ENCODE measurements around the gene DENND11.

The DENND11 gene, protein sequence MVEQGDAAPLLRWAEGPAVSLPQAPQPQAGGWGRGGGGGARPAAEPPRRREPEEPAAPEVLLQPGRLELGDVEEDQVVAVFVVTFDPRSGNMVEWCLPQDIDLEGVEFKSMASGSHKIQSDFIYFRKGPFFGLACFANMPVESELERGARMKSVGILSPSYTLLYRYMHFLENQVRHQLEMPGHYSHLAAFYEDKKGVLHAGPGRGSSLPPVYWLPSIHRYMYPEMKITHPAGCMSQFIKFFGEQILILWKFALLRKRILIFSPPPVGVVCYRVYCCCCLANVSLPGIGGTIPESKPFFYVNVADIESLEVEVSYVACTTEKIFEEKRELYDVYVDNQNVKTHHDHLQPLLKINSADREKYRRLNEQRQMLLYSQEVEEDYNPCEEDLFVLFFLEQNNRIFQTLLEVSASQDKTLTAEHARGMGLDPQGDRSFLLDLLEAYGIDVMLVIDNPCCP

GRCh38 chr7:141702047-141702567, at the start of gene DENND11:
DENND11 (minus strand) TSS chr7:141702166; CDS start chr7:141702153, 13 bp downstream.
- H3K9me3 Mint-ChIP-seq (ENCODE audit: low read depth) = no peaks in the 10 kb centered on the region
- H3K4me1 Mint-ChIP-seq (ENCODE audit: low read depth) = peaks cover 42% of the 10 kb centered on the region
- H3K4me3 Mint-ChIP-seq = peak within 1 kb of the TSS; percentile 92
- peaks cover 3% of the 10 kb centered on the region for H3K36me3 Mint-ChIP-seq
- H3K27me3 Mint-ChIP-seq = no peaks in the 10 kb centered on the region
- peak within 1 kb of the TSS; percentile 84 for H3K27ac Mint-ChIP-seq

DNA sequence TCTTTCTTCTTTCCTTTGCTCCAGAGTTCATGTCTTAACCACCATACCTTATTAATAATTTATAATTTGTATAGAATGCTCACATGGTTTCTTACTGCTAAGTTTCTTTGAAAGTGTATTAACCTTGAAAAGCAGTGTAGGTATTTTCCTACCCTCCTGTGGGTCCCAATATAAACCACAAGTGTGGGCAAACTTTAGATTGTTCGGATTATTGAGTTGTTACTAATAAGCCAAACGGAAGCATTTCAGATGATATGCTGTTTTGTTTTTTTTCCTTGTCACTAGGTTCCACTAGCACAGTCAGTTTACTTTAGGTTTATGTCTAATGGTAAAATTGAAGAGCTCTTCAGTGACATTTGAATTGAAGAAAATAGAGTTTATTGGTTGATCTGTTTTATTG, 46.4 kb upstream of the DENND11 start:
- H3K4me3 Mint-ChIP-seq = no peak overlapping the region
- peaks cover 37% of the 10 kb centered on the region for H3K36me3 Mint-ChIP-seq
- no peak overlapping the region for H3K27ac Mint-ChIP-seq
- H3K27me3 Mint-ChIP-seq = no peaks in the 10 kb centered on the region
- peaks cover 8% of the 10 kb centered on the region for H3K4me1 Mint-ChIP-seq (ENCODE audit: low read depth)
- peaks cover 15% of the 10 kb centered on the region for H3K9me3 Mint-ChIP-seq (ENCODE audit: low read depth)

GRCh38 chr7:141744131-141744530, 42.2 kb upstream of the DENND11 start:
- peaks cover 13% of the 10 kb centered on the region for H3K36me3 Mint-ChIP-seq
- H3K4me1 Mint-ChIP-seq (ENCODE audit: low read depth) = peaks cover 40% of the 10 kb centered on the region
- no peaks in the 10 kb centered on the region for H3K9me3 Mint-ChIP-seq (ENCODE audit: low read depth)
- H3K27ac Mint-ChIP-seq = no peak overlapping the region
- no peaks in the 10 kb centered on the region for H3K27me3 Mint-ChIP-seq
- H3K4me3 Mint-ChIP-seq = no peak overlapping the region

DNA sequence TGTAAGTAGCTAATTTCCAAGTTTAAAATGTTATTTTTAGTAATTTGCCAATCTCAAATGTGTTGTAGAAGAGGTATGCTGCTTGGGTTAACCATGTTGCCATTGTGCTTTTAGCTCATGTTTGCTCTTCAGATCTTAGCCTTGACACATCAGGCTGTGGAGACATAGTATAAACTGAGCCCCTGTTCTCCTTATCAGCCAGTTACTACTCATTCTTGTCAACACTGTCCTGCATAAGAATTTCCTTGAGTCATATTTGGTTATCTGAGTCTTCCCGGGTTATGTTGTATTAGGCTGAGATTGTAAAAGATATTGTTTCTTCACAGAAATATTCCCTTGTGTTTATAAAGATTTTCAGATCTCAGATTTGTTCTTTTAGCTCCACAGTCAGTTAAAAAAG, 40.3 kb upstream of the DENND11 start:
- H3K4me3 Mint-ChIP-seq = peak overlapping the region; percentile 32
- H3K4me1 Mint-ChIP-seq (ENCODE audit: low read depth) = peaks cover 52% of the 10 kb centered on the region
- peaks cover 16% of the 10 kb centered on the region for H3K36me3 Mint-ChIP-seq
- H3K9me3 Mint-ChIP-seq (ENCODE audit: low read depth) = no peaks in the 10 kb centered on the region
- H3K27ac Mint-ChIP-seq = peak overlapping the region; percentile 50
- no peaks in the 10 kb centered on the region for H3K27me3 Mint-ChIP-seq

DNA sequence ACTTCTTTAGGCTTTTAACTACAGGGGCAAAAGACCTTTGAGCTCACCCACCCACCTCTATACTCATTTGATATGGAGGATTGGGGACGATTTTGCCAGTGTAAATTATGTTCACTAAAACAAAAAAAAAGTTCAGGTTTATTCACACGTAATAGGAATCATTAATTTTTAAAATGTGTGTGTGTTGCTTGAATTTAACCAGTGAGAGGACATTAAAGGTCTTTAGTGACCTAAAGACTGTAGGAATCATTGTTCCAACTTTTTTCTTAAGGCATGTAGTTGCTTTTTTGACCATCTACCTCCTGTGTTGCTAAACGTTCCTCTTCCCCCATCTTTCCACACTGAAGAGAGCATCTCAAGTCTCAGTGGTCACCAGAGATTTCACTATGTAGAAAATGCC, 37.3 kb upstream of the DENND11 start:
- peaks cover 16% of the 10 kb centered on the region for H3K36me3 Mint-ChIP-seq
- H3K27ac Mint-ChIP-seq = peak overlapping the region; percentile 95
- peak overlapping the region; percentile 95 for H3K4me3 Mint-ChIP-seq
- peaks cover 52% of the 10 kb centered on the region for H3K4me1 Mint-ChIP-seq (ENCODE audit: low read depth)
- H3K27me3 Mint-ChIP-seq = no peaks in the 10 kb centered on the region
- H3K9me3 Mint-ChIP-seq (ENCODE audit: low read depth) = no peaks in the 10 kb centered on the region

GRCh38 chr7:141738592-141739013, 36.6 kb upstream of the DENND11 start:
- peak overlapping the region; percentile 95 for H3K4me3 Mint-ChIP-seq
- H3K36me3 Mint-ChIP-seq = peaks cover 16% of the 10 kb centered on the region
- peak overlapping the region; percentile 95 for H3K27ac Mint-ChIP-seq
- no peaks in the 10 kb centered on the region for H3K9me3 Mint-ChIP-seq (ENCODE audit: low read depth)
- no peaks in the 10 kb centered on the region for H3K27me3 Mint-ChIP-seq
- peaks cover 47% of the 10 kb centered on the region for H3K4me1 Mint-ChIP-seq (ENCODE audit: low read depth)

- Mint-ChIP-seq H3K36me3 (peaks cover 16% of the 10 kb centered on the region), H3K27me3 (no peaks in the 10 kb centered on the region), H3K4me1 (ENCODE audit: low read depth) (peaks cover 44% of the 10 kb centered on the region), H3K4me3 (peak within 1 kb of the TSS; percentile 95), H3K9me3 (ENCODE audit: low read depth) (no peaks in the 10 kb centered on the region), H3K27ac (peak within 1 kb of the TSS; percentile 95)
Measured at GRCh38 chr7:141737836-141738591, 36.0 kb upstream of the DENND11 start, which contains the start of gene SSBP1. SSBP1 (plus strand) TSS chr7:141738358; CDS start chr7:141739167, 809 bp downstream.

DNA sequence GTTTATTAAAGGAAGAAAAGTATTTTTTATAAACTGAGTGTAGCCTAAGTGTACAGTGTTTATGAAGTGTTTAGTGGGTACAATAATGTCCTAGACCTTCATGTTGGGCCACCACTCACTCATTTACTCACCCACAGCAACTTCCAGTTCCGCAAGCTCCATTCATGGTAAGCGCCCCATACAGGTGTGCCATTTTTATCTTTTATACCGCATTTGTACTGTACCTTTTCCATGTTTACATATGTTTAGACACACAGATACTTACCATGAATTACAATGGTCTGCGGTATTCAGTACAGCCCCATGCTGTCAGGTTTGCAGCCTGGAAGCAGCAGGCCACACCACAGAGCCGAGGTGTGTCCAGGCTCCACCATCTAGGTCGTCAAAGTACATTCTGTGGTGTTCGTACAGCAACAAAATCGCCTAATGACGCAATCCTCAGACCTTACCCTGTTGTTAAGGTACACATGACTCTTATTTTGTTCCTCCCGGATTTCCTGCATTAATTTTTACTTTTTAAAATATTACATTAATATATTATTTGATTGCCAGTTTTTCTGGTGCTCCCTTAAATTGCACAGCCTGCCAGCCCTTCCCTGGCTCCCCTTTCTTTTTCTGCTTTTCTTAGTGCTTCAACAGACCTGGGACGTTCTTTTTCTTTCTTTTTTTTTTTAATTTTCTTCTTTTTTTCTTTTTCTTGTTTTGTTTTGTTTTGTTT, 35.3 kb upstream of the DENND11 start:
- H3K4me1 Mint-ChIP-seq (ENCODE audit: low read depth) = peaks cover 40% of the 10 kb centered on the region

GRCh38 chr7:141731476-141732149, 29.6 kb upstream of the DENND11 start:
- Mint-ChIP-seq H3K9me3 (ENCODE audit: low read depth) (no peaks in the 10 kb centered on the region), H3K27ac (no peak overlapping the region), H3K27me3 (no peaks in the 10 kb centered on the region), H3K4me3 (no peak overlapping the region), H3K36me3 (peaks cover 3% of the 10 kb centered on the region), H3K4me1 (ENCODE audit: low read depth) (no peaks in the 10 kb centered on the region)

More for the DNA sequence above, 35.3 kb upstream of the DENND11 start:
- peaks cover 12% of the 10 kb centered on the region for H3K36me3 Mint-ChIP-seq
- no peaks in the 10 kb centered on the region for H3K27me3 Mint-ChIP-seq
- peak overlapping the region; percentile 95 for H3K27ac Mint-ChIP-seq
- peak overlapping the region; percentile 95 for H3K4me3 Mint-ChIP-seq
- H3K9me3 Mint-ChIP-seq (ENCODE audit: low read depth) = no peaks in the 10 kb centered on the region

- Mint-ChIP-seq H3K36me3 (peaks cover 6% of the 10 kb centered on the region), H3K4me3 (no peak overlapping the region), H3K27me3 (no peaks in the 10 kb centered on the region), H3K27ac (no peak overlapping the region), H3K4me1 (ENCODE audit: low read depth) (no peaks in the 10 kb centered on the region), H3K9me3 (ENCODE audit: low read depth) (no peaks in the 10 kb centered on the region)
Measured at GRCh38 chr7:141729020-141729419, 27.1 kb upstream of the DENND11 start.

DNA sequence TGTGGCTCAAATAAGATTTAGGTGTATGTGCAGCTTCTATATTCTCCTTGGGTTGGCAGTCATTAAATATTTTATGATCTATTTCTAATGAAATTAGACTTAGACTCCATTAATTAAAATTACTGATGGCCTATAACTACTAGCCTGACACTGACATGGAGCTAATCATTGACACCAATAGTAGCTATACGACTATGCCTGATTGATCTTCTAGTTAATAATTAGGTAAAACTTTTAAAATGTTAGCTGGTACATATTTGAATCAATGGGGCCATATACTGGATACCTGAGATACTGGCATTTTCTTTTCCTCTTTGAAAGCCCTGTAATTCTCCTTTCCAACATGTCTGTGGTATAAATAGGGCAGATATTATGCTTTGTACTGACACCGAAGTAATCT, 20.6 kb upstream of the DENND11 start:
- Mint-ChIP-seq H3K27me3 (no peaks in the 10 kb centered on the region), H3K4me3 (no peak overlapping the region), H3K36me3 (peaks cover 11% of the 10 kb centered on the region), H3K9me3 (ENCODE audit: low read depth) (no peaks in the 10 kb centered on the region), H3K4me1 (ENCODE audit: low read depth) (no peaks in the 10 kb centered on the region), H3K27ac (no peak overlapping the region)

- Mint-ChIP-seq H3K27ac (no peak overlapping the region), H3K27me3 (no peaks in the 10 kb centered on the region), H3K9me3 (ENCODE audit: low read depth) (no peaks in the 10 kb centered on the region), H3K4me1 (ENCODE audit: low read depth) (no peaks in the 10 kb centered on the region), H3K4me3 (no peak overlapping the region), H3K36me3 (peaks cover 4% of the 10 kb centered on the region)
Measured at GRCh38 chr7:141717450-141717849, 15.5 kb upstream of the DENND11 start.

DNA sequence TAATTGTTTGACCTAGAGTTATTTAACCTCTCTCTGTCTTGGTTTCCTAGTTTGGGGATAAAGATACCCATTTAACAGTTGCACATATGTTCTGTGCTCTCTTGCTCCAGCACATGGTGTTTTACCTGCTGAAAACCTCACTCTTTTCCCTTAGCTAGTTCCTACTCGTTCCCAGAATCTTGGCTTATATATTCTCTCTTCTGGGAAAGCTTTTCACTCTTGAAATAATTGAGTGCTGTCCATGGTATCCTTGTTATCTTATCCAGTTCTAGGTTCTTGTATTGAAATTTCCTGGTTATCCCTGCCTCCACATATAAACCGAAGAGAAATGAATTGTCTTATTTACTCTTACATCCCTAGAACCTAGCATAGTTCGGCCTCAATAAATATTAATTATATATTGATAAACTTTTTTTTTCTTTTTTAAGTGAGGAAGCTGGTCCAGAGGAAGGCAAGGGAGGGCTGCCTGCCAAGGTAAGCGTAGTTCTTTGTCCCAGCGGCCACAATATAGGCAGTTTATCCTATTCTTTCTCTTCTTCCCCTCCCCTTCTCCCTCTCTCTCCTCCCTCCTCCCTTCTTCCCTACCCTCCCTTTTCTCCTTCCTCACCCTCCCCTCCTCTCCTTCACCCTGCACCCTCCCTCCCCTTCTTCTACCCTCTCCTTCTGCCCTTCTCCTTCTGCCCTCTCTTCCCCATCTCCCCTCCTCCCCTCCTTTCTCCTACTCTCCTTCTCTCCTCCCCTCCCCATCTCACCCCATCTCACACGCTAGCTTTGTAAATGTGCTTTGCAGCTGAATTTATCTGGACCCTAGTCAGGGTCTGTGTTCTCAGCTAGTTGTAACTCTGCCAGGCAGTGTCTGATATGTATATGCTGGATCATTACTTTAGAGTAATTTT, 14.1 kb upstream of the DENND11 start:
- Mint-ChIP-seq H3K4me3 (no peak overlapping the region), H3K9me3 (ENCODE audit: low read depth) (no peaks in the 10 kb centered on the region), H3K27me3 (no peaks in the 10 kb centered on the region), H3K4me1 (ENCODE audit: low read depth) (no peaks in the 10 kb centered on the region), H3K36me3 (peaks cover 4% of the 10 kb centered on the region), H3K27ac (no peak overlapping the region)
